ENCODE measurements around the gene NUDT12.

The NUDT12 gene

DNA sequence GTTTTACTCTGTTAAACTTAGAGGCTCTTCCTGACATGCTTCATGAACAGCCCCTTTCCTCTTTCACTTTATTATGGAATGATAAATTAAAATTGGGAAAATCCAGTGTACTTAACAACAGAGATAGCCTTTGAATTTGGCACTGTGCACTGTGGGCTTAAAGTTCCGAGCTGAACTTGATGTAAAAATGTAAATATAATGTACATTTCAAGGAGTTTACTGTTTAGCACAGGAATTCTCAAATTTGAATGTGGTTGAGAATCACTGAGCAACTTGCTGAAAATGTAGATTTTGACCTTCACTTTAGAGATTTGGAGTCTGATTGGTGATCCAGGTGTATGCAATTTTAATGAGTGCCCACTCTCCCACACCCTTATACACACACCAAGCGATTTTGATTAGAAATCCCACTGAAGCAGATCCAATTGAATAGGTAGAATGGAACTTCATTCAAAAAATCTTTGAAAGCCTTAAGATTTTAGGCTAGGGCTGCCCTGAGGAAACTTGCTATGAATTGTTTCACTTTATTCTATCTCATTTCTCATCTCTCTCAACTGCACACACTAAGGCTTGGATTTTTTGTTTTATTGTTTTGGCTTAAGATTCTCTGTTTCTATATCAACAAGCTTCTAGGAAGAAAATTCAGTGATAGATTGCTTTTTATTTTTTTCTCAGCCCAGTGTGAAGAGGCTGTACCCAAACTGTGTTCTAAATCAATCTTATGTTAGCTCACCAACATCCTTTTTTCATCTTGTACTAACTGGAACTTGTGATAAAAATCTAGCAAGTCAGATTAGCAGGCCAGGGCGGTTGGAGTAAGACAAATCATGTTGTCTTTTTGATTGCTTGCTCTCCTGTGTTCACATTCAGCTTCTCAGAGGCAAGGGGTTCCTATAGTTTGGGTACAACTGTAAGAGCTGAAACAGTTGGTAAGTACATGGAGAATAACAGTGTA, 22.9 kb downstream of the NUDT12 start:
- no peak for DNase-seq

DNA sequence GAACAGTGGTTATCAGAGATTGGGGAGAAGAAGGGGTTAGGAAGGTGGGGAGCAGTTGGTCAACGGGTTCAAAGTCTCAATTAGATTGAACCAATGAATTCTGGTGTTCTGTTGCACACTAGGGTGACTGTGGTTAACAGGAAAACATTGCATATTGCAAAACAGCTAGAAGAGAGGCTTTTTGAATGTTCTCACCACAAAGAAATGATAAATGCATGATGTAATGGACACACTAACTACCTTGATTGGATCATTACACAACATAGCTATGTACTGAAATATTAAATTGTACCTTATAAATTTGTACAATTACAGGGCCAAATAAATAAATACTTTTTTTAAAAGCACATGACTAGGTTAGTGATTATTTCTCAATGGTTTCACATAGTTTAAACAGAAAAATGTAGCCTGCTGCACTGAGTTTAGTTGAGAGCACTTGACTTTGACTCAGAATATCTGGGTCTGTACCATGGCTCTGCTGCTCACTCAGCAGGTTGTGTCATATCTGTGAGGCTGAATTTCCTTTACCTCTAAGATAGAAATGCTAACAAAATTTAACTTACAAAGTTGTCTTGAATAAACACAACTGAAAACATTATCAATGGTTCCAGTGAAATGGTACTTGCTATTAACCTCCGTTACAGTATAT, 30.4 kb downstream of the NUDT12 start:
- no peak for DNase-seq

DNA sequence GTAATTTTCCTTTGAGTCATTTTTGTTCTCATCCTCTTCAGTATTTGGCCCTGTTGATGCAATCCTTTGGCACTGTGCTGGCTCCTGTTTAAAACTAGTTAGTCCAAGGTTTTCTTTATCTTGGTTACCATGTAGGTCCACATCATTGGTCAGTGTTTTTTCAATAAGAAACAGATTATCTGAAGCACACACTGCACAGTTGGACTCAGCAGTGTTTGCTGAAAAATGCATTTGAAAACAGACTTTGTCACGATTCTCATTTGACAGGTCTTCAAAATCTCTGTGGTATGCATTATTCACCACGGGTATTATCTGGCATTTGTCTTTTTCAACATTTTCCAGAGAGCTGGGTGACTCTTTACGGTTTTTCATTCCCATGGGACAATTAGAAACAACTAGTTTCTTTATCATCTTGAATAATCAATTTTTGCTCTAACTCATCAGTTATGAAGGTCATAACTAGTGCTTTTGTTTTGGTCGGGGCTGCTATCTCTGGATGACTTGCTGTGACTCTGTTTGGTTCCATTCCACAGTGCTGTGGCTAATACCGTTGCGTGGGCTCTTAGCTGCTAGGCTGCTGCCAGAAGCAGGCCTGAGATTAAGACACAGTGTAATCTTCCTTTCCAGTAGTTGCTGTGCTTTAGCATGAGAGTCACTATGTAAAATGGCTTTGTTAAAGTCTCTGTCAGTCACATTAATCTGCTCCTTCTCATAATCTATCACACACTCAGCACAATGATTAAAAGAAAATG, 36.2 kb downstream of the NUDT12 start:
- no peak for DNase-seq

DNA sequence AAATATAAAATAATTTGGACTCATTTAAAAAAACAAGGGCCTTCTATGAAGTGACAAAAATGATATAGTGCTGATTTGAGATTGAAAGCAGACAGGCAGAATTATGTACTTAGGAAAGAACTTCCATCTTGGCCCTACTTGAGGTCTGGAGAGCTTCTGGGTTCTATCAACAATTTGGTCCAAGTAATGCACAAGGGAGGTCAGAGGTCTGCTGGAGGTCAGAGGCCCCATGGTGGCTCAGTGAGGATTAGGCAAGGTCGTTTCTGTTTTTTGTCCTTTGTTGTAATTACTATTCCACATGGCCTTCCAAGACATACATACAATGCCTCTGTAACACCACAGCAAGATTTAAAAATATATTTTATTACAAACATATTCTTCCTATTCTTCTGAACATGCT, 37.2 kb downstream of the NUDT12 start:
- no peak for DNase-seq

DNA sequence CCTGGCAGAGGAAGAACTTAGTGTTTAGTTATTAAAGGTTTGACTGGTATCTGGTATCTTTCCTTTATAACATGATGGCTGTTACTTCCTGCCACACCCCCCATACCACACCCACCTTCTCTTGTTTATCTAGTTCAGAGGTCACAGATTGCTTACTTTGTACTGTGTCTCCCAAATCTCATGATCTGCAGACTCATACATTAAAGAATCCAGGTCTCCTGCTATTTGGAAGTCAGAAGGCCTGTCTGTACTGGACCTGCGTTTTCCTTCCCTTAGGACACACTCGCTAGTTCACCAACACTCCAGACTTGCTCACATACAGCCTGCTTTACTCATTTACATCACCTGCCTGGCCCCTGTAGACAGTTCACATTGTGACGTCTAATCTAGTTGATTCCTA, 39.3 kb downstream of the NUDT12 start:
- DNase-seq, result no peak

DNA sequence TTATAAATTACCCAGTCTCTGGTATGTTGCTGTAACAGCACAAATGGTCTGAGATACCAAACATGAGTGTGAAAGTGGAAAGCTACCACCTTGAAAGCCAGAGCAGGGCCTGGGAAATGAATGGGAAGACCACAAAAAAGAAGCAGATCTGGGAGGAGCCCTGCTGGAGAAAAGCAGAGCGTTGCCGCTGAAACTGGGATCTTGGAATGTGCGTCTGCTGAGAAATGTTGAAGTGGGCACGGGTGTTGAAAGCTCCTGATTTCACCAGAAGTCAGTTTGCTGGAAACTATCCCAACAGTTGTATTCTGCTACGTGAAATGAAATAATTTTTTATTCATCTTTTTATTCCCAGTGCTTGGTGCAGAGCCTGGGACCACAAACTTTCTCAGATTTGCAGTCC, 40.0 kb downstream of the NUDT12 start:
- DNase-seq, result no peak

DNA sequence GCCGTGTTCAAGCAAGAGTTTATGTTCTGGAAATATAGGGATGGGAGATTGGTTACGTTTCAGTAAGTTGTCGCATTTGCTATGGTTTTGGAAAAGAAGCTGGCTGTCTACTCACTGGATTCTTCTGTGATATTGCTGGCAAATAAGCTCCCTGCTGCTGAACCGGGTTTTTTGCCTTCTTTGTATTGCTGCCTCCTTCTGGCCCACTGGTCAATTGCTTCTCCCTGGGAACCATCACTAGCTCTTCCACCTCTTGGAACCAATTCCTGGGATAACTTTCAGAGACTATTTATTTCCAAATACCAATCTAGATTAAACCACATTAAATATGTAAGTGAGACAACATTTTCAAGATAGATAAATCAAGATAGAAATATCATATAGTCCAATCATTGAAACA, 43.0 kb downstream of the NUDT12 start:
- DNase-seq, result no peak

DNA sequence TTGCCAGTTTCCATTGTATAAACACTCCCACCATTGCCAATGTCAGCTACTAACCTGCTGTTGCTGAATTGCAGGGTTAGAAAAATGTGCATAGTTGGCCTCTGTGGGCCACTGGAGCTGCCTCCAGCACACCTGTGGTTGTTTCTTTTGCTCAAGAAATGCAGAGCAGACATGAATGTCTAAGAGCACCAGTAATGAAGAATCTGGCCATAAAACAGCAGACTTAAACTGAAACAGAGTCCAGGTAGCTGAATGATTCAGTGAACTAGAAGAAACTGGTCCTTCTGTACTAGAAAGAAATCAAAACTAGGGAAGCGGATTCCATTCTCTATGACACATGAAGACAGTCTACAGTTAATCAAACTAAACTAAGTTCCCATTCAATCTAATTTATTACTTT, 48.2 kb downstream of the NUDT12 start:
- no peak for DNase-seq

DNA sequence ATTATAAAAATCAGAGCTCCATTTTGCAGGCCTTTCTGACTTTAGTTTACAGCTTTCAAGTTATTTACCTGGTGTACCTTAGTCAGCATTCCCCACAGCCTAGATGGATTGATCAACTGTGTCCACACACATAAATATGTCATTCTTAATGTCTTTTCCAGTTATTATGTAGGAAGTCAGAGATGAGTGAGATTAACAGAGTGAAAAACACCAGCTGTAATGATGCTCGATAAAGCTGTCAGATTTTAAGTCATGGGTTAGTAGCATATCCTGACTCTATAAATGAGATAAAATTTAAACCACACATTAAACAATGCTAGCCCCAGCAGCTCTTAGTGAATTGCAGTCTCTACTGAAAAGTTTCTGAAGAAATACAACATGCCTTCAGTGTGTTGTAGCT, 48.9 kb downstream of the NUDT12 start:
- no peak for DNase-seq

DNA sequence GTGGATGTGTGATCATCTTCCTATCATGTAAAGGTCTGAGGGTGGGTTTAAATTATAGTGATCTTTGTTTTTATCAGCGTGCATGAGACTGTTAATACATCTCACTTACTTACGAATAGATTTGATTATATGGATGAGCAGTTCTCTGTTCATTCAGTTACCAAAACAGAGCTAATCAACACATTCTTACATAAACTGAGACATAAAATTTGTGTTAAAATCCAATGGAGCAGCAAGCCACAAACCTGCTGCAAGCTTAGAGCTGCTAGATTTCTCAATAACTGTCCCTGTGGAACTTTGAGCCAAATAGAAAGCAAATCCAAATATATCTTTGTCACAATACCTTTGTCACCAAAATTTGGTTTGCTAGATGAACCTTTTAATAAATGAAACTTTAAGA, 50.1 kb downstream of the NUDT12 start:
- no peak for DNase-seq

DNA sequence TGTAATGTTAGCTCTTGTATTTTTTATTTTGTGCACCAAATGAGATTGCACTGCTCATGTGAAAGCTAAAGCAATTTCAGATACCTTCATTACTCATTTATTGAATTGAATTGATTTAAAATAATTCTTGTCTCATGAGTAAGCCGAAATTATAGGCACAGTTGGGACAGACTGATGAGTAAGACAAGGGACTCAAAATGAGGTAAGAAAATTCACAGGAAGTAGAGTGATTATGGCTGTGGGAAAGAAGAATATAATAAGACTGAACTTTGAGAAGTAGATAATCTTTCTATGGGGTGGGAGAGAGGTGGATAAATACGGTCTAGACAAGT, 51.1 kb downstream of the NUDT12 start:
- no peak for DNase-seq

DNA sequence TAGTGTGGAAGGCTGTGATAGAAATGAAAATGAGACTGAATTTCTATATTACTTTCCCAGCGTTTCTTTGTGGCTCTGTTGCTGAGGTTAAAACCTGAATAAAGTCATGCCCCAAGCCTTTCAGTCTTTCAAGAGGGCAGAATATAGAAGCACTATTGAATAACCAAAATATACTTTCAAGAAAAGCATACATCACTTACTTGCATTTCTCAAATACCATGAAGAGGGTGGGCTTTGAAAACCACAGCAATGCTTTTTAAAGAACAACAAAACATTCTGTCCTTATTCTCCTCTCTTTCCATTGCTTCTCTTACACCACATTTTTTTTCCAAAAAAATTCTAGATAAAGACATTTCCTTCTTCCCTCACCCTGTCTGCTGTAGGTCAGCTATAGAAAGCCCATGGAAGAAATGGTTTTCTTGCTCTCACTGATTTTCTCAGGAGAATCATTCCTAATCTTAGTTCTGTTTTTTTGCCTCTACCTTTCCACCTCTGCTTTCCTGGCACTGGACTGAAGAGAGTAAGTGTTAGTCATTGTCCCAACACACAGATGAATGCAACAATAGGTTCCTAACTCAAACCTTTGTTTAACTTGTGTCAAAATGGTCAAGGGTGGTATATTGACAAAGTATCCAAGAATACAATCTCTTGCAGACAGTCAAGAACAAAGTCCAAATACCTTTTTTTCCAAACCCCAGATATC, 51.6 kb downstream of the NUDT12 start:
- no peak for DNase-seq

DNA sequence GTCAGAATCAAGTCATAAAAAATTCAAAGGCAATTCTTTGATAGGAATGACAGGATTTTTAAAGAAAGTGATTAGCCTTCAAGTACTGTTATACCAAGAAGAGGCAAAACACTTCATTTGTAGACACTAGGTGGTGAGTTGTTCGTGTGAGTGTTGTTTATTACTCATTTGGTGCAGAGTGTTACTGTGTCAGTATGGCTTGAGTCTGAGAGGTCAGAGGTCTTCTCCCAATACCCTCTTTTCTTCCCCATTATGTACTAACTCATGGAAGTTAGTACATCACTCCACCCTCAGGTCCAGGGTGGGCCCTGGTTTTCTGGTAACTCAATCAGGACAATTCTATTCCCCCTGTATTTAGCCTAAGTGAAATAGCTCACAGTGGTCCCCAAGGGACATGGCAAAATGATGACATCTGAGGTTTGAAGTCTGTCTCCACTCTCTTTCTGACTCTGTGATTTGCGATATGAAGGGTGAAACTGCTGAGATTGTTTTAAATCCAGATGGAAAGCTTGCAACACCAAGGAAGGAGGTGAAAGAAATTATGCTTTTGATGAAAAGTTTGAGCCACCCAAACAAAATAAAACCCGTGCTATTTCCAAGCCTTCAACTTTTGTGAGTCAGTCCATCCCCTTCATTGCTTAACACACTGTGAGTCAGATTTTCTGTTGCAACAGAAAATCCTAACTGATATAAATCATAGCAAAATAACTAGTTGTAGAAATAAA, 56.8 kb downstream of the NUDT12 start:
- DNase-seq, result no peak

DNA sequence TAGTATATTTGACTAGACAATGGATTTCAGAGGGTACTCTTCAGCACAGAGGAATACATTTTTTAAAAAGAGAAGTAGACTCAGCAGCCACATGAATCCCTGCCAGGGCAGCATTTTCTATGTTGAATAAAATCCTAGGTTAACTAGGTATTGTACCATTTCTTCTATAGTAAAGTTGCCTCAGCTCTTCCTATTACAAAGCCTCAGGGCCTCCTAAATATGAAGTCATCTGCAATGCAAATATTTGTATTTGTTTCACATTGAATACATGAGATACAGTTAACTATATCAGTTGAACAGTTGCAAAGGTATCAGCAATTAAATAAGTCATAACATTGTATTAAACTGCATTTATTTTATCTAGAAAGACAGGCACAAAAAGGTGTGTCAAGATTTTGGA, 59.5 kb downstream of the NUDT12 start:
- no peak for DNase-seq

DNA sequence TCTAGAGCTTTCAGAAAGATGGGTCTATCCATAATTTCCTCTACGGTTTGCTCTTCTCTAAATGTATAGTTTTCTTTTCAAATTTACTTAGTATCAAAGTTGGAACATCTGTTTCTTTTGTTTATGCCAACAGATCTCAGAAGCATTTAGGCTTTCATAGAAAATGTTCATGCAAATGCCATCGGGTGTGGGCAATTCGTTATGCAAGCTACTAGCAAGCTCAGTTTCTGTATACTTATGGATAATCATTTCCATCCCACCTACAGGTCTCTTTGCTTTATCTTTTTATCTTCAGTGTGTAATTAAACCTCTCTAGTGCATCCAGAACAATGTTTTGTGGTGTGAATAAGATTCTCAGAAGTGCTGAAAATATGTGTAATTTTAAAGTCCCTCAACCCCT, 59.9 kb downstream of the NUDT12 start:
- DNase-seq, result no peak

Measured in NCI-H187 (cell line).